CD4-positive, alpha-beta T cell treated with Interleukin-6 at 100 ng/mL for 8 hours (primary cell): Measurements from ENCODE around the gene DCTN1.
"Not testable (repeated sequence)": the region's sequence is repeated elsewhere in the genome, so short reads cannot be mapped to it uniquely, and the experiment has no call there.

ENCODE experiments used
- DNase-seq: peaks from one replicate; pipeline ENCODE4 v3.0.0-alpha.2; 2020; ENCODE audit warnings: mixed read lengths, low spot score

The DCTN1 gene

DNA sequence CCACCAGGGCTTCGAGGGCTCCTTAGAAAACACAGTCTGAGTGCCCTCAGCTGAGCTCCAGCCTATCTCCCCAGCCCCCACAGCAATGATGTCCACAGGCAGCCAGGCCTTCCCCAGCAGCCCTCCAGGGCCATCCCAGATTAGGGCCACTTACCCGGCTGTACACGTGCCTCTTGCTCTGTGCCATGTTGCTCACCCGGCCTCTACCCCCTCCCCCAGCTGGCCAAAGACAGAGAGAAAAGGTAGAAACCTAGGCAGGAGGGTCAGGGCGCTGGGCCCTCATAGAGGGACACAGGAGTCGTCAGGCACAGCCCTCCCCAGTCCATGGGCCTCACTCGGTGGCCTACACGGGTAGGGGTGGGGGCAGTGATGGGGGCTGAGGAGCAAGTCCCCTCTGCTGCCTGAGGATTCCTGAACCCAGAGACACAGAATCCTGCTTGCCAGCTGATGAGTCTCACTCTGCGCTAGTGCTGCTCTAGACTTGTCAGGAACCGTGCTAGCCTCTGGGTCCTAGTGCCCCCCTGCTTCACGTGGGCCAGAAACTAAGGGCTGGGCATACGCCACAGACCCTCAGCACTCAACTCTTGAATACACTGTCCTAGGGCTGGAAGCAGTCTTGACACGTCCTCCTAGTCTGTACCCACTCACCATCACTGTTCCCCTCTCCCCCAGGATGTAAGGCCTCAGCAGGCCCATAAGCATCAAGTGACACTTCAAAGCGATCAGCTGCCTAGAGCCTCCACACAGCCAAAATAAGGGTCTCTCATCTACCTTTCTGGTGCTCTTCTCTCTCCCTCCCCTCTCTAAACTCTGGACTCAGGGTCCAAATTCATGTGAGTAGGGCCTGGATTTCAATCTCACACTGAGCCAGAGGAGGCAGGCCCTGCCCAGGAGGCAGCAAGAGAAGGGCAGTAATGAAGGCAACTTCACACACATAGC is at the start of gene DCTN1:
Gene DCTN1 (minus strand): TSS at position 461 of the 939 bp plus-strand sequence. CDS start 274 bp downstream, at position 187.
- DNase-seq: no peak

DNA sequence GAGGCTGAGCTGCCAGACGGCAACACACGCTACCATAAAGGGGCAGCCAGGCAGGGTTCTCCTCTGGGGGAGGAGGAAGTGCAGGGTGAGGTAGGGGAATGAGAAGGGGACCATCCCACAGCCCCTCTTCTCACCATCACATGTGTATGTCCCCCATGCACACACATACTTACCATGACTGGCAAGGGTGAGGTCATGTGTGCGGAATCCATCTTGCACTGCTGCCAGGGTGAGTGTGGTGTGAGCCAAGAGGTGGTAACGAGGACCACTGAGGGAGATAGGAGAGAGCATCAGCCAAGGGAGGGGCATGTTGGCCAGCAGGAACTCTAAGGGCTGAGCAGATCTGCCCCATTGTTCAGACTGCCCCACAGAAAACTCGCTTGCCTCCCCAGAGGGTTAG is 48.6 kb upstream of the DCTN1 start:
- DNase-seq: no peak

- no peak for DNase-seq
Observed at GRCh38 chr2:74427551-74427950, 47.4 kb upstream of the DCTN1 start.

- DNase-seq: no peak
Observed at GRCh38 chr2:74426181-74426758, 46.2 kb upstream of the DCTN1 start.

GRCh38 chr2:74425523-74425922 is 45.4 kb upstream of the DCTN1 start:
- no peak for DNase-seq

GRCh38 chr2:74424995-74425406 is 44.9 kb upstream of the DCTN1 start:
- DNase-seq: no peak

- DNase-seq: no peak
Observed at GRCh38 chr2:74424139-74424992, 44.3 kb upstream of the DCTN1 start.

- no peak for DNase-seq
Observed at GRCh38 chr2:74423231-74424095, 43.4 kb upstream of the DCTN1 start.

DNA sequence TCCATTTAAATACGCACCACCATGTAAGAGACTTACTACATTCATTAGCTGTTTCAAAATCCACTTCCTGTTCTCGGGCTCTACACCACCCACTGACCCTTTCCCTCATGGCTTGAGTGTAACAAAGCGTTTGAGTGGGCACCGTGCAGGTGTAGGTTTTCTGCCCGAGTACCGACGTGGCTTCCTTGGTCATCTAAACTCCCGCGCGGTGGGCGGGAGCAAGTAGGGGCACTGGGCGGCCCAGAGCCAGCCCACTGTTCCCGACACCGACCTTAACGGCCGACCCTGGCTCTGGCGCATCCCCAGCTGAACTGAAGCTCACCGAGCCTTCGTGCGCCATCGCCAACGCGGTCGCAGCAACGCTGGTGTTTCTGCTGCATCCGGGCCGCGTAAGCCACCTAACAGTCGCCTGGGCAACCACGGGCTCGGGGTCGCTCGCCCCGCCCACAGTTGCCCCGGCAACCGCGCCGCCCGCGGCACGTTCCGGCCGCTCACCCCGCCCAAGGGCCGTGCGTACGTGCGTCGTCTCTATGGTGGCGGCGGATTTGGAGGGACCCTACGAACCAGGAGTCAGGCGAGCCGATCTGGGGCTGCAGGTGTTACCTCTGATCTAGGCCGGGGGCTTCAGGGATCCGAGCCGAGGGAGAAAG is 41.2 kb upstream of the DCTN1 start, which contains the start of the genes C2orf81 and WDR54:
Gene C2orf81 (minus strand): TSS at position 399 of the 650 bp plus-strand sequence. CDS start 59 bp downstream, at position 340.
Gene WDR54 (plus strand): TSS at position 510 of the 650 bp plus-strand sequence. CDS start 424 bp downstream, outside the sequence.
- peak; percentile 94 for DNase-seq

GRCh38 chr2:74420443-74421103 is 40.5 kb upstream of the DCTN1 start:
- DNase-seq: not testable (repeated sequence)

DNA sequence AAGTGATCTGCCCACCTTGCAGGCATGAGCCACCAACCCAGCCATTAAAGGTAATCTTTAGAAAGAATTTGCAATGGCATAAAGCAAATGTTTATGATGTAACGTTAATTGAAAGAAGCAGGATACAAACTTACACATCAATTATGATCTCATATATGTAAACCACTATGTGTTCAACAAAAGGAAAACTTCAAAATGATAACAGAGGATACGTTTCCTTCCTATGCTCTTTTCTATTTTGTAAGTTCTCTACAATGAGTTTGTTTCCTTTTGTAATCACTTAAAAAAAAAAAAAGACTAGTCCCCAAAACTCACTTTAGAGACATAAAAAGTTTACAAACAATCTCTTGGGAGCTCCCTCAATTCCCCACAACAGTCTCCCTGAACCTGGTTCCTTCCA is 39.9 kb upstream of the DCTN1 start:
- DNase-seq: no peak

DNA sequence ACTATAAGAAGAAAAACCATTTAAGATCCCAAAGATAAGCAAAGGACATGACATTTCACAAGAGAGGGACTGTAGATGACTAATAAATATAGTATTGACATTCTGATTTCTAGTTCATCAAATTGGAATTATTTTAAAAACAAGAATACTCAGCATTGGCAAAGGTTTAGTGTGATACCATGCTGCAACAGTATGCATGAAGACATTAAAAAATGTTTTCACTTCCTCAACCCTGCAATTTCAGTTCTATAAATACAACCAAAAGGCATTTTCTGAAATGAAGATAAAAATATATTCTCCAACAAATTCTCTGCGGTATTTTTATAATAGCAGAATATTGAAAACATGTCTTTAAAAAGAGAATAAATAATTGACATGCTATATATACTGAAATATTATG is 39.2 kb upstream of the DCTN1 start:
- no peak for DNase-seq

DNA sequence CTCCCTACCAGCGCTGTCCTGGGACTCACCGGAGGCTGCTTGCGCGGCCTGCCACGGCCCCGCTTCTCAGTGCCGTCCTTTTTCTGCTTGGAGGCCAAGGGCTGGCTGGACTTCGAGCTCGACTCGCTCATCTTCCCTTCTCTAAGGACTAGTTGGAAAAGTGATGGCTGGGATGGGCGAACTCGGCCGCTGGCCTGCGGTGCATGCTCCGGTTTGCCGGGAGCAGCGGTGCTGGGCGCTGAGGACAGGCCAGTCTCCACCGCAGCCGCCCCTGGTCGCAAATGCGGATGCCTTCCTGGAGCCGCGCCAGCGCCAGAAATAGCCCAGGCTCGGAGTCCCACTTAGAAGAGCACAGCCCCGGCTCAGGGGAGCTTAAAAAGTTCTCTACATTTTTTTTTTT is 38.2 kb upstream of the DCTN1 start:
- DNase-seq: no peak

- no peak for DNase-seq
Observed at GRCh38 chr2:74417763-74418162, 37.7 kb upstream of the DCTN1 start.

DNA sequence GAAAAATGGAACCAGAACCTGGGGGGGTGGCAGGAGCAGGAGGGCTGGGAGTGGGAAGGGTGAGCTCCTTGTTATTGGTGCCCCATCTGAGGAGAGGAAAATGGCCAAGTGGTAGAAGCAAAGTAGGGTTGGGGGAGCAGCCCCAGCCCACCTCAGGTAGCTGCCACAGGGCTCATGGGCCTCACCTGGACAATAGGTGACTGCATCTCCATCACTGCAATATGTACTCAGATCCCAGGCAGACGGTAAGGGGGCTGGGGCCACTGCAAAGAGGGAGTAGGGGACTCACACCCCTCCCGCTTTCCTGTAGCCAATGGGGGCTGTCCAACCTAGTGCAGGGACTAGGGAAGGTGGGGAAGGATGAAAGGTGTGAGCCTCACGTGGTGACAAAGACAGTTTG is 37.1 kb upstream of the DCTN1 start:
- DNase-seq: no peak

- no peak for DNase-seq
Observed at GRCh38 chr2:74416778-74417177, 36.7 kb upstream of the DCTN1 start.

- no peak for DNase-seq
Observed at GRCh38 chr2:74415762-74416395, 35.8 kb upstream of the DCTN1 start.

GRCh38 chr2:74414881-74415761 is 35.0 kb upstream of the DCTN1 start:
- DNase-seq: peak; percentile 17

GRCh38 chr2:74414441-74414840 is 34.3 kb upstream of the DCTN1 start:
- DNase-seq: no peak
